ENCODE measurements around the gene CFDP1. TPM values are rescaled to one million over a fixed set of nuclear protein-coding genes. Genes with fewer than 3 reads are reported as not detected.
"Not testable (repeated sequence)": the region's sequence is repeated elsewhere in the genome, so short reads cannot be mapped to it uniquely, and the experiment has no call there.

Gene CFDP1
- total and polyA plus RNA-seq, 12 donors, result 40.6 to 129 (median 61.4) TPM

- Histone ChIP-seq H3K4me3 (no peak overlapping the region), H3K27me3 (no peaks in the 10 kb centered on the region), H3K27ac (no peak overlapping the region), H3K4me1 (replicated peaks in 1 of 2) (no peaks in the 10 kb centered on the region), H3K36me3 (replicated peaks in 1 of 2) (no peaks in the 10 kb centered on the region), H3K9me3 (replicated peaks in 1 of 3) (no peaks in the 10 kb centered on the region)
- TF ChIP-seq POLR2A (IDR thresholded peaks at IDR 0.05) (no peak), CTCF (IDR thresholded peaks at IDR 0.05) (no peak)
- intact Hi-C loops (cut with DNase I), result no loop called here
- no peak for DNase-seq
- 67 to 81% (median 77%) methylated on average over 6 of the region's 6 CpGs for WGBS, 4 donors
Observed at GRCh38 chr16:75281826-75282225, 151.5 kb downstream of the CFDP1 start.

GRCh38 chr16:75281009-75281408 is 152.3 kb downstream of the CFDP1 start:
- H3K27me3 ChIP-seq; H3K27ac ChIP-seq; H3K4me1 ChIP-seq (replicated peaks in 1 of 2); H3K9me3 ChIP-seq (replicated peaks in 1 of 3); H3K4me3 ChIP-seq; H3K36me3 ChIP-seq (replicated peaks in 1 of 2); DNase-seq; intact Hi-C loops (cut with DNase I): not testable (repeated sequence)
- WGBS, 4 donors, result 91 to 100% (median 98%) methylated on average over 2 of the region's 2 CpGs

- intact Hi-C loops (cut with DNase I), result no loop called here
- no peak for DNase-seq
- no peak for TF ChIP-seq CTCF (IDR thresholded peaks at IDR 0.05)
- no peak for TF ChIP-seq POLR2A (IDR thresholded peaks at IDR 0.05)
Observed at GRCh38 chr16:75280331-75280804, 152.9 kb downstream of the CFDP1 start.

GRCh38 chr16:75279305-75279704 is 154.0 kb downstream of the CFDP1 start:
- Histone ChIP-seq H3K36me3 (replicated peaks in 1 of 2) (no peaks in the 10 kb centered on the region), H3K4me3 (no peak overlapping the region), H3K4me1 (replicated peaks in 1 of 2) (no peaks in the 10 kb centered on the region), H3K9me3 (replicated peaks in 1 of 3) (no peaks in the 10 kb centered on the region), H3K27ac (no peak overlapping the region), H3K27me3 (no peaks in the 10 kb centered on the region)
- intact Hi-C loops (cut with DNase I), result no loop called here
- WGBS, 4 donors, result 41 to 49% (median 46%) methylated on average over 9 to 10 of the region's 10 CpGs
- TF ChIP-seq POLR2A (IDR thresholded peaks at IDR 0.05), result no peak
- no peak for TF ChIP-seq CTCF (IDR thresholded peaks at IDR 0.05)
- no peak for DNase-seq

More at GRCh38 chr16:75280331-75280804, 152.9 kb downstream of the CFDP1 start:
- WGBS, 4 donors, result 80 to 93% (median 88%) methylated on average over 6 to 8 of the region's 8 CpGs
- Histone ChIP-seq H3K27ac (no peak overlapping the region), H3K4me3 (no peak overlapping the region), H3K9me3 (replicated peaks in 1 of 3) (no peaks in the 10 kb centered on the region), H3K27me3 (no peaks in the 10 kb centered on the region), H3K4me1 (replicated peaks in 1 of 2) (no peaks in the 10 kb centered on the region), H3K36me3 (replicated peaks in 1 of 2) (no peaks in the 10 kb centered on the region)

Data from adrenal gland (tissue), 12 donors.